GM19463 (cell line): ENCODE results near the gene TMEM11.
"Not testable (repeated sequence)": the region's sequence is repeated elsewhere in the genome, so short reads cannot be mapped to it uniquely, and the experiment has no call there.

Experiments used
- ATAC-seq: cut with Tn5 transposase; IDR thresholded peaks from one replicate; pipeline ENCODE4 v1.9.1; 2021; ENCODE audit warnings: mild to moderate bottlenecking, moderate library complexity; ENCODE audit not compliant: unreplicated experiment

Gene TMEM11

DNA sequence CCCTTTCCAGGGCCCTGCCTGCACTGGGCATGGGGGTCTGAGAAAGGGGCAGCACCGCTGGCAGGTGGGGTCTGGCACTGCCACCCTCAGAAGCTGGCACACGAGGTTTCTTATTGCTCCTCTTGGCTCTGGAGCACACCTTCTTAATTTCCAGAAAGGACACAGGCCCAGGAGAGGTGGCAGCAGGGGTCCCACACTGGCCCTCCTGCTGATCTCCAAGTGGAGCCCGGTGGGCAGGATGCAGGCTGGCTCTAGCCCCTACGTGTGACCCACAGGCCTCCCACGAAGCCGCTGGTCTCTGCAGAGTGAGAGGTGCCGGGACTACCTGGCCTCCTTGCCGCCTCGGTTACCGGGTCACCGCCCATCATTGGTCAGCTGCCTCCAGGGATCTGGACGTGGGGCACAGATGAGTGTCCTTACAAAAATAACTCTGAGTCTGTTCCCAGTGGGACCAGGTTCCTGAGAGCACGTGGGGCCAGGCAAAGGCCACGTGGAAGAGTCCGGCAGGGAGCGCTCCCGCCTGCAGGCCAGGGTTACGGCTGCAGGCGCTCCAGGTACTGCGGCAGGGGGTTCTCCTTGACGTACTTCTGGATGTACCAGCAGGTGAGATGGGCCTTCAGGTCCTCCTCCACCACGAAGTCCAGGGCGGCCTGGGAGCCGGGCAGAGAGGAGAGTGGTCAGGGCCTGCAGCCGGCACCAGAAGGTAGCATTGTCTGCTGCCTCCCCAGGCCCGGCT lies 29.0 kb upstream of the TMEM11 start:
- ATAC-seq = no peak

DNA sequence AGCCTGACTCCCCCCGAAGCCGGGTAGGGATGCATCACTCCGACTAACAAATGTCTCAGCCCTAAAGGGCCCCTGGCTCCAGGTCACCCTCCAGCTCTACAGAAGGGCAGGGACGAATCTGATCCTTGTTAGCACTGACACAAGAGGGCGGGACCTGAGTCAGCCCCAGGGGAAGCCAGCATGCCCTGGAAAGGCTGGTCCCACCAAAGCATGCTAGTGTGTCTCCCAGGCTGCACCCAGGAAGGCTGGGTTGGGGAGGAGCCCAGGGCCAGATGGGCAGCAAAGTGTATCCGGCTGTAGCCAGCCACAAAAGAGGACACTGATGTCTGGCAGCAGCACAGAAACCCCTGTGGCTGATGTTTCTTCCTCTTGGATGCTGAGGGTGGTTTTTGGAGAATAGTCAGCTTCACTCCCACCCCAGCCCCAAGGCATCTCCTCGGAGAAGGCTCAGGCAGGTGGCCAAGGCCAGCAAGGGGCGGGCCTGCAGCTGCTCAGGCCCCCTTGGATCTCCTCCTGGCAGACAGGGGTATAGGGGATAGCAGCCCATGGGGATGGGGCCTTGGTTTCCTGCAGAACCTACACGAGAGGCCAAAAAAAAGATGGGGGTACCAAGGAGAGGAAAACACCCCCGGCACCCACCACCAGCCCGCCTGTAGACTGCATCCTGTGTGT lies 28.2 kb upstream of the TMEM11 start:
- ATAC-seq = no peak

DNA sequence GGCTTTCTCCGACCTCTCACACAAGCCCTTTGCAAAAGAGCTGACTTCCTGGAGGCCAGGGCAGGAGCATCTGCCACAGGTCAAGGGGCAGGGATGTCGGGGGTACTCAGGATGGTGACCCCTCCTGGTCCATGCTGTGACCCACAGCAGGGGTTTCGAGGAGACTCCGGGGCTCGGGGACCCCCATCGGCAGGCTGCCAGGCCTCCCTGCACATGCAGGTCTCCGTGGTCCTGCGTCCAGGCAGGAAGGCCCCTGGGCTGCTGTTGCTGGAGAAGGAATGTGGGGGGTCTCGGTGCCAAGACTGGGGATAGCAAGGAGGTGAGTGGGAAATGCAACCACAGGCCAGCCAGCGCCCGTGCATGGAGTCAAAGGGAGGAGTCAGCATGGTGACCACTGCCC lies 27.6 kb upstream of the TMEM11 start:
- ATAC-seq = no peak

DNA sequence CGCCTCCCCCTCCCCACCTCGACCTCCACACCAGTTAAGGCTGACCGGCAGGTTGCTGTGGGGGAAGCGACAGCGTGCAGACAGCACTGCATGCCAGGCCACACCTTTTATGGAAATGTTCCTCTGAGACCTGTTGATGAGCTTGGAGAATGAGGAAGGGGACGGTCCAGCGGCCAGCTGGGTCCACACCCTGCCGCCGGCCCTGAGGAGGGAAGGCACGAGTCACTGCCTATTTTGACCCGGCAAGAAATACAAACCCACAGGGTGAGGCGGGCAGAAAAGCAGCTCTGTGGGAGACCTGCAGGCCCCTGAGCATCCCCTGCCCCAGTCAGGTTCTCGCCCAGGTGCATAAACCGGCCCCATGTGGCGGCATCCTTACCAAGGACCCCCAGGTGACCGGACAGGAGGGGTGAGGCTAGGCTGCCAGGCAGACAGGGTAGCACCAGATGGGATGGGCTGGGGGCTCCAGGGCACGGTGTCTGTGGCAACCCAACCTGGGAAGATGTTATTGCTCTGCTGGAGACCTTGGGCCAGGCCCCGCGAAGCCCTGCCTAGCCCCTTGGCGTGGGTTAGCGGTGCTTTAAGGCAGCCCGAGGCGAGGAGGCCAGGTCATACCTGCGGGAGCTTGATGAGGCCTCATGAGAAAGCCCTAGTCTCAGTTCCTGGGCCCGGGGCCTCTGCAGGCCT lies 26.6 kb upstream of the TMEM11 start:
- ATAC-seq = no peak

DNA sequence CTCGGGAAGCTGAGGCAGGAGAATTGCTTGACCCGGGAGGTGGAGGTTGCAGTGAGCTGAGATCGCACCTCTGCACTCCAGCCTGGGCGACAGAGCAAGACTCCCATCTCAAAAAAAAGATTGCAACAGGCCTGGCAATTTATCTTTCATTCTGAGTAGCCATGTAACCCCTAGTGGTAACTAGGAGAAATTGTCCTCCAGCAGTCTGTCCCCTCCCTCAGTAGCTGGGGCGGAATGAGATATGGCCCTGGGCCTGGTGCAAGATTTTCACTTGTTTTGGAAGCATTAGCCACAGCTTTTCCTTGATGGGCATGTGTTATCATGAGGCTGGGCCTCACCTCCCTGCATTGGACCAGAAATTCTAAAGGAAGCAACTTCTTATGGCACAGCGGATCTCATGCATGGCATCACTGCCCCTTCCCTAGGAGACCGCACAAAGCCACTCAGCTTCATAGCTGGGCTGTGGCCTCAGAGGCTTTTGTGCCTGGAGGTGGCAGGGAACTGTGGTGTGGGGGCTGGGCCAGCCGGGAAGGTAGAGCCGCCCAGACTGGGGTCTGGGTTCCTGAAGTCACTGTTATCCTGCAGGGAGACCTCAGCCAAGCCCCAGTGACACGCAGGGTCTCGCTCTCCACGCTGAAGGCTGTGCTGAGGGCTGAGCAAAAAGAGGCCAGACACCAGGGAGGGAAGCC lies 25.9 kb upstream of the TMEM11 start:
- no peak for ATAC-seq

DNA sequence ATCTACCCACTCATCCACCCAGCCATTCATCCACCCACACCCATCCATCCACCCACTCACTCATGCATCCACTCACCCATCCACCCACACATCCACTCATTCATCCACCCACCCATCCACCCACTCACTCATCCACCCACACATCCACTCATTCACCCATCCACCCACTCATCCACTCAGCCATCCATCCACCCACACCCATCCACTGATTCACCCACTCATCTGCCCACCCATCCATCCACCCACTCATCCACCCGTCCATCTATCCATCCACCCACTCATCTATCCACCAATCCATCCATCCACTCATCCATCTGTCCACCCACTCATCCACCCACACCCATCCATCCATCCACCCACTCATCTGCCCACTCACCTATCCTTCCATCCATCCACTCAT lies 22.0 kb upstream of the TMEM11 start:
- ATAC-seq = no peak

DNA sequence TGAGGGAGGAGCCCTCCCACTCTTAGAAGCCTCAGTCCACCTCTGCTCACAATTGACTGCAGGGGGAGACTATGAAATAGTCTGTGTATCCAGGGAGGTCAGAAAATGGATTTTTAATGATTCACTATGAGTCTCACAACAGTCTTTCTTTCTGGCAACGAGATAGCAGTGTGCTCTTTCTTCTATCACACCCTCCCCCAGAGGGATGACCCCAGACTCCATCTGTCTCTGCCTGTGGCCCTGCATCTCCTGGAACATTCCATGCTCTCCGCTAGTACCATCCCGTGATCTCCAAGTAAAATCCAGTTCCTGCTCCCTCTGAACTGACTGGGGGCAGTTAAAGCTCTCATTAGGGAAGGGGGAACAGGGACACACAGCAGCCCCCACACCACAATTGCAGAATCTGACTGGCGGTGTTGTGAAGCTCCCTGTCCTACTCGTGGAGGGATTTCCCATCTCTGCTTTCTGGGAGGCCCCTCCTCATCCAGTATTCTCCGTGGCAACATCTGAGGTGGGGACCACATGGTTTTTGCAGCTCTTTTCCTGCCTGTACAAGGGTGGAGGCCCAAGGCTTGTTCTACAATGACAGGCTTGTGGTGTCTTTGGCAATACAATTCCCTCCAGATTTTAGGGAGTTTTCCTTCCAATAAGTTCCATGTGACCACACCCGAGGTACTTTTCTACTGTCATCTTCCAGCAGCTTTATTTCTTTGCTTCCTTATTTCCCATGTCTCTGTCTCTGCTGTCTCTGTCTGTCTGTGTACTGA lies 19.8 kb upstream of the TMEM11 start:
- no peak for ATAC-seq

DNA sequence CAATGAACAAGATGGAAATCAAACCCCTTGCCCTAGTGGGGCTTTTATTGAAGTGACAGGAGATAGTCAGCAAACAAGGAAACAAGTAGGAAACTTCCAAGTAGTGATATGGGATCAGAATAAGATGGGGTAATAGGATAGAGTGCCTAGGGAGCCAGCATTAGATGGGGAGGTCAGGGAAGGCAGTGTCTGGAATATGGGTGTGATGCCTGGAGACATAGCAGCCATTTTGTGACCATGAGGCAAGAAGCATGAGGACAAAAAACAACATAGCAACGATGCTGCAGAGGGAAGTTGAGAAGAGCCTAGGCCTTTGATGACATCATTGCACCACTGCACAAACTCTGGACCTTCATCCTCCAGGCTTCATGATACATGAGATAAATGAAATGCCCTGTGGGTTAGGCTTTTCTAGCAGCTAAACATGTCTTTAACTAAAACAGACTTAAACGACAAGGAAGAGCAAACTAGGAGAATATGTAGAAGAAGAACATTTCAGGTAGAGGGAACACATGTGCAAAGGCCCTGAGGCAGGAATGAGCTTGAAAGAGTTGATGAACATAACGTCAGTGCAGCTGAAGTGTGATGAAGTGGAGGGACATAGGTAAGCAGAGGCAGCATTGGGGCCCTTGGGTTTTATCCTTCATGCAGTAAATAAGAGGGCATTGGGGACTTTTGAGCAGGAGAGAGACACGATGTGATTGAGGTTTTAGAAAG lies 18.2 kb upstream of the TMEM11 start:
- ATAC-seq = no peak

DNA sequence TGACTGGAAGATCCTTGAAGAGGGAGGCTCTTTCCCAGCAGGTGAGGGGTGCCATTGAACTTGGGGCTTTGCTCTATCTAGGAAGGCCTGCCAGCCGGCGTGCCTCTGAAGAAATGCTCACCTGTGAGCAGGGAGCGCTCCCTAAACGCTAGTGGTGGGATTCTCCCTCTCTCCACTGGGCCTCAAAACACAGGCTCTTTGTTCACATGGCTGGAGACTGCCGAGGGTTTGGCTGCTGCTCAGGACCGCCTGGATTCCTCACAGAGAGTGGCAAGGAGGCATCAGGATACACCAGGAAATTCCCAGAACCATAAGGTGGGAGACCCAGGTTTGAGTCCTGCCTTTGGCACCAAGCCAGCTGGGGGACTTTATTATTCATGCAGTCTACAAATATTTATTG lies 17.6 kb upstream of the TMEM11 start:
- ATAC-seq = no peak

DNA sequence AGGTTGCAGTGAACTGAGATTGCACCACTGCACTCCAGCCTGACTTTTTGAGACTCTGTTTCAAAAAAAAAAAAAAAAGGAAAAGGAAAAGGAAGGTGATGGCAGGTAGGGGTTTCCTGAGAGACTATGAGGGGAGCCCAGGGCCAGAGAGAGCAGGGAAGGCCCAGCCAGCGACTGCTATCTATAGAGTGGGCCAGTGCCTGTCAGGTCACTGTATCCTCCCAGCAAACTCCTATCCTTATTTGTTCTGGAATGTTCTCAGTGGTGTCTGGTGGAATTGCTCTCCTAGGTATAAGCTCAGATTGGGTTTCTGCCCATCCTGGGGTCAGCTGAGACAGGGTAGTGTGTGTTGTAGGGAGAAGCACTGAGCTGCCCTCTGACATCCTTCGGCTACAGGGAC lies 14.9 kb upstream of the TMEM11 start:
- no peak for ATAC-seq

DNA sequence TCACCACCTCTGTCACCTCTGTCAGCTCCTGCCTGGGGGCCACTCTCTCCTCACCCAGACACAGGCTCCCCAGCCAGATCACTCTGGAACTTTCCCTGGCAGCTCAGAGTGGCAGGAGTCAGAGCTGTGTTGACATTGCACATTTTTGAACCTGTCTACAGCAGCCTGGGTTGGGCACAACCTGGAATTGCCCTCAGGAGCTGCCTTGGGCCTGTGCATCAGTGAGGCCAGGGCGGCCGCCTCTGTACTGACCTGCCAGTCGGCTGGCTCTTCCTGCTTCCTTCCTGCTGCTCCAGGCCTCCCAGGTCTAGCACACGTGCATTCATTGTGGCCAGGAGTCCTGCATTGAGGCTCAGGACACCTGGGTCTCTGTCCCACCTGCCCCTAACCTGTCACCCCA lies 14.2 kb upstream of the TMEM11 start:
- no peak for ATAC-seq

DNA sequence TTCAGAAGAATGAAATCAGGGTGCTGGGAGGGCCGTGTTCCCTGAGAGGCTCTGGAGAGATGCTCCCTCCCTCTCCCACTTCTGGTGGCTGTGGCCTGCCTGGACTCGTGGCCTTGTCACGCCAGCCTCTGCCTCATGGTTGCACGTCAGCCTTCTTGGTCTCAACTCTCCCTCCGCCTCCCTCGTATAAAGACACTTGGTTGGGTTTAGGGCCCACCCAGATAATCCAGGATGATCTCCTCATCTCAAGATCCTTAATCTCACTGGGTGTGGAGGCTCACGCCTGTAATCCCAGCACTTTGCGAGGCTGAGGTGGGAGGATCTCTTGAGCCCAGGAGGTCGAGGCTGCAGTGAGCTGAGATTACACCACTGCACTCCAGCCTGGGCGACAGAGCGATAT lies 13.3 kb upstream of the TMEM11 start:
- not testable (repeated sequence) for ATAC-seq

DNA sequence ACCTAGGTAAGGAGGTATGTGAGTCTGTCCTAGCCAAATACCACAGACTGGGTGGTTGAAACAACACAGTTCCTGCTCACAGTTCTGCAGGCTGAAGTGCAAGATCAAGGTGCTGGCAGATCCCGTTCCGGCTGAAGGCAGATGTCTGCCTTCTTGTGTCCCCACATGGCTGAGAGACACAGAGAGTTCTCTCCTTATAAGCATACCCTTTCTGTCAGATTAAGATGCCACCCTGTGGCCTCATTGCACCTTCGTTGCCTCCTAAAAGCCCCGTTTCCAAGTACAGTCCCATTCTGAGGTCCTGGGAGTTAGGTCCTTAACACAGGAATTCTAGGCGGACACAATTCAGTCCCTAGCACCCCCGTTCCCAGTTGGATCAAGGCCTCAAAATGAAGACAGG lies 9.1 kb upstream of the TMEM11 start:
- ATAC-seq = no peak

DNA sequence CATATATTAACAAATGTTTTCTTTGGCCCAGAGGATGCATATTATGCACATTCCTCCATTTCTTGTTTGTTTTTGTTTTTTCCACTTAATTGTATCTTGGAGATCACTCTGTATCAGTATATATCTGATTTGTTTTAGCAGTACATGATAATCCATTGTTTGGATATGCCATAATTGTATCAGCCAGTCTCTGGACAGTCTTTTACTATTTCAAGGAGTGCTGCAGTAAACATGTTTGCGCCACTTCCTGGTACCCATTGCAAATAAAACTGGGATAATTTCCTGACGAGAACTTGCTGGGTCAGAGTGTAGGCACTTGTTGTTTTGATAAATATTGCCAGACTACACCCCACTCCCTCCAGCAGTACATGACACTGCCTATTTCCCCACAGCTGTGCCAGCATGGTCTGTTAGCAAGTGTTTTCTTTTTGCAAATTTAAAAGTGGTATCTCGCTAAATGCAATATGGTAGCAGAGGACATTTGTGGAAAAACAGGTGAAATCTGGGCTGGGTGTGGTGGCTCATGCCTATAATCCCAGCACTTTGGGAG lies 4.9 kb upstream of the TMEM11 start:
- ATAC-seq = no peak

DNA sequence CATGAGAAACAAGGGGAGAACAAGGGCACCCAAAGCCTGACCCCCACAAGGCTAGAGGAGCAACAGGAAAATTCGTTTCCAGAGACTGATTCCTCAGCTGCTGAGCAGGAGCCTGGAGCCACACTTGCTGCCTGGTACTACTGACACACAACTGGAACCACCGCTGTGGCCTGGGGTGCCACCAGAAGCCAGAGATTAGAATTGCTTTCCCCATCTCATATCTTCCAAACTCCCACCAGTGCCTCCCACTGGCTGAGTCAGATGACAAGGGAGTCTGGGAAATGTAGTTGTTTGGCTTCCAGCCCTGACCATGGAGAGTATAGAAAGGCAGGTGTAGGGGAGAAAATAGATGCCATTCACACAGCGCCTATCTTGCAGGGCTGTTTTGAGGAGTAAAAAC lies 4.1 kb upstream of the TMEM11 start:
- no peak for ATAC-seq

DNA sequence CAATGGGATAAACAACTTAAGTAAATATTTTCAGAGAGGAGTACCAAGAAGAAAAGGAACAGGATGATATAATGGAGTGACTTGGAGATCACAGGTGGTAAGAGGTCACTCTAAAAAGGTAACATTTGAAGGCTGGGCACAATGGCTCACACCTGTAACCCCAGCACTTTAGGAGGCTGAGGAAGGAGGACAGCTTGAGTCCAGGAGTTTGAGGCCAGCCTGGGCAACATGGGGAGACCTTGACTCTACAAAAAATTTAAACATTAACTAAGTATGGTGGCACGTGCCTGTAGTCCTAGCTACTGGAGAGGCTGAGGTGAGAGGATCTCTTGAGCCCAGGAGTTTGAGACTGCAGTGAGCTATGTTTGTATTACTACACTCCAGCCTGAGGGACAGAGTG lies 3.4 kb upstream of the TMEM11 start:
- no peak for ATAC-seq

DNA sequence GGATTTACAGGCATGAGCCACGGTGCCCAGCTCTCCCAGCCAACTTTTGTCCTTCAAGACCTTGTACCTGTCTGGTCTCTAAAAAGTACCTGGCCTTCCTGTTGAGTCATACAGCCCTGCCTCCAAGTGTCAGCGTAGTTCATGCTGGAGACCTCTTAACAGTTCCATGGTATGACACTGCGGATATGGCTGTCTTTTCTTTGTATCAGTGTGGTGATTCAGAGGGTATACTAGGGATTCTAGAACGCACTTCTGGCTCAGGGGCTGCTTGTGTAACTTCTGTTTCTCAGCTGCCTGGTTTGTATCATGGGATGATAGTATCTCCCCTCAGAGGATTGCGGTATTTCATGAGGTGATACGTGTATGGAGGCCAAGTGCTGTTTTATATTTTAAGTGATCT lies 2.0 kb upstream of the TMEM11 start:
- no peak for ATAC-seq

DNA sequence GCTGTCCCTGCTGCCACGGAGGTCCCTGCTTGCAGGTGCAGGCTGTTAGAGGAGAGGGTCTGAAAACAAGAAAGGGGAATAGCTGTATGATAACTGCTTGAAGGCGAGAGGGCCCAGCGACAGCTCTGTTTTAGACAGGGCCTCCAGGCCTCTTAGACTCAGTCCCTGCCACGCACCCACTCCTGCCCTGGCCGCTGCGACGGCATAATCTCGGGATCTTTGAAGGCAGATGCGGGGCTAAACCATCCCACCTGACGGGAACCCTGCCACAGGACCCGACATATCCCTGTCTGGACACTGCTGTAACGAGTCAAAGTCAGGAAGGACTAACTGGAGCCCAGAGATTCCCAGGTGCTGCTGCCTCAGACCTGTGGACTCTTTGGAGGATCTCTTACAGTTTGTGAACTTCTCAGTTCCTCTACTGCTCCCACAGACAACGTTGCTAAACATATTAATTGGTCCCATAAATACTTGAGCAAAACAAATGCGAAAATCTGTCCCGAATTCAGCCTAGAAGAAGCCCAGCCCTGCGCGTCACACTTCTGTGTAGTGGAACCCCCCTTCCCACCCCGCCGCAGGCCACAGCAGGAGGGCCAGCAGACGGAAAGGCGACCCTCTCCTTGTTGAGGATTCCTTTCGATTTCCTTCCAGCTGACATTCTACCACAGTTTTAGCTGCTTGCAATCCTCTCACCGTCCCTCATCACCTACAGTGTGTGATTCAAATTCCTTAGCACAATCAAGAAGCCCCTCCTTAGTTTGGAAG lies 998 bp upstream of the TMEM11 start:
- ATAC-seq = peak; percentile 4

DNA sequence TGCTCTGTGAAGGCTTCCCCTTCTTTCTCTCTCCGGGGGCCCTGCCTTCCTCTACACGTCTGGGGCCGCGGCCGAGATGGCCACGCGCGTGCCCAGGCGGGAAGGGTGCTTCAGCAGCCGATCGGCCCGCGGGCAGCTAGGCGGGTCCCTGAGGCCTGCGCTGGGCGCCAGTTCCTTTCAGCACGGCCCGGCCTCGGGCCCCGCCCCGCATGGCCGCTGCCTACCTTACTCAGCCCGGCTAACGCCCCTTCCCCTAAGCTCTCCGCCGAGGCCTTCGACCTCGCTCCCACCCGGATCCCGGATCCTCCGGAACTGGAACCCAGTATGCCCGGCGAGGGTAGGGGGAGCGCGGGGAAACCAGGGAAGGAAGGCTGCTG lies 335 bp downstream of the TMEM11 start:
- ATAC-seq = peak; percentile 12
